Tibial nerve (tissue), 4 donors: Measurements from ENCODE around the gene ADAMTS17. TPM values are rescaled to one million over a fixed set of nuclear protein-coding genes. Genes with fewer than 3 reads are reported as not detected.

Experiments
- DNase-seq, 2 donors: peaks; one replicate each; pipeline ENCODE4 v3.0.0-alpha.2; 2019; ENCODE audit warnings: low spot score in 2 of 2
- H3K27ac ChIP-seq, 4 donors: fragments of 200-600 bp; sonication (generic) in 3 of 4; one replicate each; pipeline ENCODE4 v1.5.1; 2017 to 2019; ENCODE audit warnings: mild to moderate bottlenecking in 1 of 4
- H3K27me3 ChIP-seq, 2 donors: fragments of 200-600 bp; sonication (generic) in 1 of 2; one replicate each; pipeline versions ENCODE4 v1.5.1 to v1.6.0; 2017 to 2019
- H3K36me3 ChIP-seq, 3 donors: fragments of 200-600 bp; sonication (generic); one replicate each; pipeline ENCODE4 v1.5.1; 2018 to 2019
- H3K4me1 ChIP-seq, 4 donors: fragments of 200-600 bp; sonication (generic) in 3 of 4; one replicate each; pipeline ENCODE4 v1.5.1; 2017 to 2019
- H3K4me3 ChIP-seq, 4 donors: fragments of 200-600 bp; sonication (generic) in 3 of 4; one replicate each; pipeline ENCODE4 v1.5.1; 2017 to 2019; ENCODE audit warnings: mild to moderate bottlenecking in 1 of 4, moderate library complexity in 1 of 4
- H3K9me3 ChIP-seq, 4 donors: fragments of 200-600 bp; sonication (generic) in 3 of 4; one replicate each; pipeline ENCODE4 v1.5.1; 2017 to 2019
- EP300 ChIP-seq, 2 donors: sonication (generic); formaldehyde crosslinking; IDR thresholded peaks; one replicate each; pipeline ENCODE4 v1.6.1; 2017; ENCODE audit warnings: antibody characterized with exemption in 2 of 2, mild to moderate bottlenecking in 1 of 2
- POLR2A ChIP-seq, 2 donors: fragments of 450-650 bp; IDR thresholded peaks; one replicate each; pipeline ENCODE4 v1.6.1; 2017; ENCODE audit warnings: antibody characterized with exemption in 2 of 2, mild to moderate bottlenecking in 2 of 2, moderate library complexity in 2 of 2
- WGBS, 2 donors: methylation state at CpG; one replicate each; pipeline ENCODE4 v1.1.5; 2018; 5-methylcytosine and 5-hydroxymethylcytosine counted together
- total RNA-seq, 4 donors: library from RNA; depleted of rRNA; stranded (reverse); fragments of >200 nt; gene quantifications; one replicate each; pipeline ENCODE4 v1.1.0, GENCODE V29; 2016
- TF ChIP-seq, protein P1 (sequence below), 5 experiments: fragments of 200-600 bp in 3 of 5; fragments of 450-650 bp in 2 of 5; sonication (generic) in 3 of 5; IDR thresholded peaks; one replicate each; pipeline ENCODE4 v1.5.1; 2016 to 2019; ENCODE audit warnings: antibody characterized with exemption in 5 of 5, mild to moderate bottlenecking in 3 of 5, moderate library complexity in 2 of 5

Gene ADAMTS17
- total RNA-seq, 4 donors from 2014 or later, result 0.66 to 5.5 (median 3.7) TPM

DNA sequence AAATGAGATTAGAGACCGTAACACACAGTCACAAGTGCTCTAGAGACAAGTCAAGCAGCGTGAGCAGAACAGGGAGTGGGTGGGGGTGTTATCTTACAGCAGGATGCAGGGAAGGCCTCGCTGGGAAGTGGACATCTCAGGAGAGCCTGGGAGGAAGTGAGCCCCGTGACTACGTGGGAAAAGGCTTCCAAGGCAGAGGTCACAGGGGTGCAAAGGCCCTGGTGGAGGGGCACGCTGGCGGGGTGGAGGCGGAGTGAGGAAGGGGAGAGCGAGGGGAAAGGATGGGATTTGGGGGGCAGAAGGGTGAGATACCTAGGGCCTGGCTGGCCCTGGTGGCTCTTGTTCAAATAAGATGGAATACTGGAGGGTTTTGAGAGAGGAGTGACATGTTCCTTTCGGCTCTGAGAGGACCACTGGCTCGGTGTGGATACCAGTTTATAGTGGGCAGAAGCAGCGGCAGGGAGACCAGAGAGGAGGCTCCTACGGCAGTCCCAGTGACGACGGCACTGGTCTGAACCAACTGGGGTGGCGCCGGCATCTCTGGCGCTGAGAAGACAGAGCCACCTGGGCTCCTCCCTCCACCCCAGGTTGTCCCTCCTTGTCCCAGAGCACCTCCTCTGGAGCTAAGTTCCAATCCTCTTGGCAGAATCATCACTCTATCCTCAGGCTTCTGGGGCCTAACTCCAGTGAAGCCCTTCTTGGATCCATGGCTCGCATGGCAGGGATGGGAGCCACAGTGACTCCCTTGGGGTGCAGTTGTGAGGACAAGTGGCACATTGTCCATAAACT is 342.3 kb downstream of the ADAMTS17 start:
- no peak overlapping the region for H3K4me3 ChIP-seq
- WGBS, 2 donors, result 87 to 88% methylated on average over 19 of the region's 19 CpGs
- H3K36me3 ChIP-seq, result no peaks in the 10 kb centered on the region
- no peaks in the 10 kb centered on the region for H3K9me3 ChIP-seq
- H3K4me1 ChIP-seq, result peaks cover 0 to 5% (median 0%) of the 10 kb centered on the region in 4 donors
- TF ChIP-seq, protein P1, sequence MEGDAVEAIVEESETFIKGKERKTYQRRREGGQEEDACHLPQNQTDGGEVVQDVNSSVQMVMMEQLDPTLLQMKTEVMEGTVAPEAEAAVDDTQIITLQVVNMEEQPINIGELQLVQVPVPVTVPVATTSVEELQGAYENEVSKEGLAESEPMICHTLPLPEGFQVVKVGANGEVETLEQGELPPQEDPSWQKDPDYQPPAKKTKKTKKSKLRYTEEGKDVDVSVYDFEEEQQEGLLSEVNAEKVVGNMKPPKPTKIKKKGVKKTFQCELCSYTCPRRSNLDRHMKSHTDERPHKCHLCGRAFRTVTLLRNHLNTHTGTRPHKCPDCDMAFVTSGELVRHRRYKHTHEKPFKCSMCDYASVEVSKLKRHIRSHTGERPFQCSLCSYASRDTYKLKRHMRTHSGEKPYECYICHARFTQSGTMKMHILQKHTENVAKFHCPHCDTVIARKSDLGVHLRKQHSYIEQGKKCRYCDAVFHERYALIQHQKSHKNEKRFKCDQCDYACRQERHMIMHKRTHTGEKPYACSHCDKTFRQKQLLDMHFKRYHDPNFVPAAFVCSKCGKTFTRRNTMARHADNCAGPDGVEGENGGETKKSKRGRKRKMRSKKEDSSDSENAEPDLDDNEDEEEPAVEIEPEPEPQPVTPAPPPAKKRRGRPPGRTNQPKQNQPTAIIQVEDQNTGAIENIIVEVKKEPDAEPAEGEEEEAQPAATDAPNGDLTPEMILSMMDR (IDR thresholded peaks at IDR 0.05), result no peak
- TF ChIP-seq POLR2A (IDR thresholded peaks at IDR 0.05) (no peak), EP300 (IDR thresholded peaks at IDR 0.05) (no peak)
- DNase-seq, result no peak
- H3K27me3 ChIP-seq, result no peaks in the 10 kb centered on the region
- no peak overlapping the region for H3K27ac ChIP-seq

DNA sequence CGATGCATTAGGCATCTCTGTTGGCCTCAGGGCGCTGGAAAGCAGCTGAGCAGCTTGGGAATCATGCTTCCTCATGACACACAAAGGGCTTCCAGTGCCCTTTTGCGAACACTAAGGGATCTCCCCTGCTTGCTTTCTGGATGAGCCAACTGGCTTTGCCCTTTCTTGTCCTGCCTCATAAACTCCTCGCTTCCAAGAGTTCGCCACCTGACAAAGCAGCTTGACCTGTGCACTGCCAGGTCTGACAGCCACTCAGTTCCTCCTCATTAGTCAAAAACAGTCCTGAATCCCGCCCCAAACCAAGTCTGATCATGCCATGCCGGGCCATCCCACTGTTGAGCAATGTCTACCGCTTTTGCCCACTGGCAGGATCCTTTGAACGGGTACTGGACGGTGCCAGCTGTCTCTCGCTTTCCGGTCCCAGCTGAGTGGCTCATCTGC is 343.1 kb downstream of the ADAMTS17 start:
- no peak for TF ChIP-seq EP300 (IDR thresholded peaks at IDR 0.05)
- TF ChIP-seq, protein P1 (IDR thresholded peaks at IDR 0.05), result no peak
- TF ChIP-seq POLR2A (IDR thresholded peaks at IDR 0.05), result no peak
- no peak for DNase-seq
- WGBS, 2 donors, result 94 to 96% methylated on average over 12 of the region's 12 CpGs
- H3K4me3 ChIP-seq, result no peak overlapping the region
- no peaks in the 10 kb centered on the region for H3K27me3 ChIP-seq
- no peaks in the 10 kb centered on the region for H3K36me3 ChIP-seq
- H3K9me3 ChIP-seq, result no peaks in the 10 kb centered on the region
- peaks cover 0 to 5% (median 0%) of the 10 kb centered on the region in 4 donors for H3K4me1 ChIP-seq
- H3K27ac ChIP-seq, result no peak overlapping the region

DNA sequence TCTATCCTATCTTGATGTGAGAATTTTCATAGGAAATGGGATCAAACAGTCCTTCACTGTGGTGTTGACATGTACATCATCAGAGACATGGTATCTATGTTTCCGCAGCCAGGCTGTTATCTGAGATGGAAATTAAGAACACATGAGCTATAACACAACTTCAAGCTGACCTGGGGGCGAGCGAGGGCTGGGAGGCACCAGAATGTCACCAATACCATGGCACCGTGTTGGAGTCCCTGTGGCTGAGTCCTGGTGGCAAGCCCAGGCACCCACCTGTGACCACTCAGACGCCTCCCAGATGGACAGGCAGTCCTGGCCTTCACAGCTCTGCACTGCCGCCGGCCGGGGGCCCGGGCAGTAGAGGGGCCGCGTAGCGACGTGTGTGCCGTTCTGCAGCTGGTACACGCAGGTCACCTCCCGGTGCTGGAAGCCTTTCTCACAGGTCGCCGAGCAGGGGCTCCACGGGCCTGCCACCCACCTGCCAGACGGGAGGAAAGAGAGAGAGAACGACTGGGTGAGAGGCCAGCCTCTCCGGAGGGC is 344.6 kb downstream of the ADAMTS17 start:
- H3K27me3 ChIP-seq, result no peaks in the 10 kb centered on the region
- no peak overlapping the region for H3K4me3 ChIP-seq
- TF ChIP-seq, protein P1 (IDR thresholded peaks at IDR 0.05), result no peak
- TF ChIP-seq POLR2A (IDR thresholded peaks at IDR 0.05) (no peak), EP300 (IDR thresholded peaks at IDR 0.05) (no peak)
- no peaks in the 10 kb centered on the region for H3K9me3 ChIP-seq
- 85 to 88% methylated on average over 9 to 22 of the region's 22 CpGs for WGBS, 2 donors
- no peak for DNase-seq
- no peak overlapping the region for H3K27ac ChIP-seq
- H3K4me1 ChIP-seq, result peaks cover 0 to 2% (median 0%) of the 10 kb centered on the region in 4 donors
- peaks cover 0 to 5% (median 0%) of the 10 kb centered on the region in 3 donors for H3K36me3 ChIP-seq

DNA sequence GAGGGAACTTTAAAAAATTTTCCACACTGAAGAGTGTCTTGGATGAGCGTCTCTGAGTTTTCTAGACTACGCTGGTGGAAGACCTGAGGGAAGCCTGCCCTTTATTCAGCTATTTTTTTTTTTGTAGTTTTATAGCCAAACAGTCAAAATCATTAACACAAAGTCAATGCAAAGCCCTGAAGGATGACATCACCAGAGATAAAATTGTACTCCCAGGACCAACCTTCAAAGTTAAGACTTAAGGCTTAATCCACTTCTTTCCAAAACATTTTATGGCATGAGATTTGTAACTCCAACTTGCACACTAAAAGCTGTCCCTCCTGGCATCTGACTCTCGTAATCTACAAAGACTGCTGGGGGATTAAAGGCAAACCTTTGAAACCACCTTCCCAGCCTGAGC is 345.1 kb downstream of the ADAMTS17 start:
- H3K36me3 ChIP-seq, result peaks cover 0 to 5% (median 0%) of the 10 kb centered on the region in 3 donors
- TF ChIP-seq EP300 (IDR thresholded peaks at IDR 0.05) (no peak), POLR2A (IDR thresholded peaks at IDR 0.05) (no peak)
- TF ChIP-seq, protein P1 (IDR thresholded peaks at IDR 0.05), result no peak
- no peaks in the 10 kb centered on the region for H3K27me3 ChIP-seq
- WGBS, 2 donors, result 79 to 92% methylated on average over 3 of the region's 3 CpGs
- no peak for DNase-seq
- no peaks in the 10 kb centered on the region for H3K9me3 ChIP-seq
- no peak overlapping the region for H3K4me3 ChIP-seq
- H3K4me1 ChIP-seq, result no peaks in the 10 kb centered on the region
- H3K27ac ChIP-seq, result no peak overlapping the region

DNA sequence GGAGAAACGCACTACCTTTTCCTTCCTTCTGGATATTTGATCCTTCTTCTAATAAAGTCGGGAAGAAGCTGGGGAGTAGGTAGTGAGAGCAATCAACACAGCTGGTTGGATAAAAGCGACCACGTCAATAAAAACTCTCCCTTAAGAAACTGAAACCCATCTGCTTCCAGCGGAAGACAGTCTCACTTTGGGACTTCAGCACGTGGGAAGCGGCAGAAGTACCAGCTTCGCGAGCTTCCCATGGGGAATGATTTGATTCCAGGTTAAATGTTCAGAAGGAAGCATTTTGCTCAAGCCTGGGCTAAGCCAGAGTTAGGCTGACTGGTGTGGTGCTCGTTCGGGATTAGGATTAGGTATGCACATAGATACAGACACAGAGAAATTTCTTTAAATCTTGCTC is 346.2 kb downstream of the ADAMTS17 start:
- H3K9me3 ChIP-seq, result no peaks in the 10 kb centered on the region
- TF ChIP-seq POLR2A (IDR thresholded peaks at IDR 0.05) (no peak), EP300 (IDR thresholded peaks at IDR 0.05) (no peak)
- TF ChIP-seq, protein P1 (IDR thresholded peaks at IDR 0.05), result no peak
- no peak for DNase-seq
- no peak overlapping the region for H3K27ac ChIP-seq
- no peaks in the 10 kb centered on the region for H3K27me3 ChIP-seq
- H3K4me3 ChIP-seq, result no peak overlapping the region
- no peaks in the 10 kb centered on the region for H3K4me1 ChIP-seq
- WGBS, 2 donors, result 72 to 74% methylated on average over 11 of the region's 11 CpGs
- peaks cover 0 to 5% (median 0%) of the 10 kb centered on the region in 3 donors for H3K36me3 ChIP-seq
